ENCODE measurements around the gene CHRNB2.
A peak's percentile ranks its signal among the peaks of the same experiment; 100 is the strongest.

CHRNB2 gene

DNA sequence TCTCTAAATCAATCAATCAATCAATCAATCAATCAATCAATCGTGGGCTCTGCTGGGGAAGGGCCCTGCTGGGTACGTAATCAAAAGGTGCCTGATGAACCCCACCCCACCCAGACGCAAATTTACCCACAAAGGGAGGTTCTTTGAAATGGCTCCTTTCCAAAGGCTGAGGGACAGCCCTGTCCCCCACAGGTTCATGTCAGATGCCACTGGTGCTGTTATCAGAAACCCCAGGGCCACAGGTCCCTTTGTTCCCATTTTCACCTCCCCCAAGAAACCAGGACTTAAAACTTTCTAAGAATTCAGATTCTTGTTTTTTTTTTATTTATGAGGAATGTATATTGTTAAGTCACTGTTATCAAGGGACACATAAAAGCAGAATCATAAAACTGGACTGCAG lies 14.2 kb downstream of the CHRNB2 start:
- no peak for DNase-seq

DNA sequence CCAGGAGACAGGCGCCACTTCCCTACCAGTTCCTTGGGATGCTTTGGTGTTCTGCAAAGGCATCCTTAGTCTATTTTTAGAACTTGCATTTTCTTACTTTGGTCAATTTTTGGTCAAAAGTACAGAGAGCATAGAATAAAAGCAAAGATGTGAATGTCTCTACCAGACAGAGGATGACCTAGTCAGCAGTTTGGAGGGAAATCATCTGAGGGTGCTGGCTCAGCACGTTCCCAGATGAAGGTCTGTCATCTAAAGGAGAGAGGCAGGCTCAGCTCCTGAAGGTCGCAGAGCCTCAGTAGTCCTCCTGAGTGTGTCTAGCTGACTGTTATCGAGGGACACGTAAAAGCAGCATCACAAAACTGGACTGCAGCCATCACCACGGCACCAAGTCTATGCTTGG lies 15.3 kb downstream of the CHRNB2 start:
- no peak for DNase-seq

DNA sequence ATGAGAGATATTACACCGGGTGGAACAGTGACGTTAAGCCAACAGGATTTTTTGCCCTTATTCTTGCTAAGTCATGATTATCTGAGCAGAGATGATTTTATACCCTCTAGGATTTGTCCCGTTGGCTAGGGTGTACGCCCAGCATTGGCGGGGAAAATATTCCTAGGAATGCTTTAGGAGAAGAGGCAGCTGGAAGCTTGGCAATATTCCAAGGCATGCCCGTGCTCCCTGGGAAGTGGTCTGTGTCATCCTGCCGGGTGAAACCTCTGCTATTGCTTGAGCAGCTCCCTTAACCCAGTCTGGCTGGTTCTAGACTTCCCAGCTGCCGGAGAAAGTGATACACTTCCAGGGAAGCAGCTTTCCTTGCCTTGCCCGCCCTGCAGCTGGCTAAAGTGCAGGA lies 16.2 kb downstream of the CHRNB2 start:
- peak; percentile 8 for DNase-seq

DNA sequence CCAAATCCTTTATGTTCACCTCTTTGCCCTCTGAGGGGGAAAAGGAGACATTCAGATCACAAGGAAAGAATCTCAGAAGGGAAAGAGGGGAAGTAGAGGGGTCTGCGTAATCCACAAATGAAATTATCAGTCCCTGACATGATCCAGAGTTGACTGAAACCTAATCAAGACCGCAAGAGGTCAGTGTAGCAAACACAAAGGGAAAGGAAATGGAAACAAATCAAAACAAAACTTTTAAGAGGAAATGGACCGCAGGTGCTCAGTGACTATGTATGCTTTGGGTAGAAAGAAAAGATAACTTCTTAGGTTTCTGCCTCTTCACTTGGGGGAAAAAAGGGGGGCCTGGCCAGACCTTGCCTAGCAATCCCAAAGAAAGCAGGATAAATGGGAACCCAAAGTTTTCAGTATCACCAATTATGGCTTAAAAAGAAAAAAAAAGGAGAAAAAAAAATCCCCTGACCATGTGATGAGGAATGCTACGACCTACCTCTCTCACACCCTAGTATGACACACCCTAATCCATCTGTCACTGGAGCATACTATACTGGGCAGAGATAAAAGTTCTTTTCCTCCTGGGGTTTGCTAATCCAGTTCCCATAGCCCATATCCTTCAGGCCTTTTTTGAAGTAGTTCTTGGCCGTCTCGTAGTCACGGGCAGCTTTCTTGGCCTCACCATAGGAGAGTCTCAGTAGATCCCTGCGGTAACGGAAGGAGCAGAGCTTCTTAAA lies 16.9 kb downstream of the CHRNB2 start:
- no peak for DNase-seq

DNA sequence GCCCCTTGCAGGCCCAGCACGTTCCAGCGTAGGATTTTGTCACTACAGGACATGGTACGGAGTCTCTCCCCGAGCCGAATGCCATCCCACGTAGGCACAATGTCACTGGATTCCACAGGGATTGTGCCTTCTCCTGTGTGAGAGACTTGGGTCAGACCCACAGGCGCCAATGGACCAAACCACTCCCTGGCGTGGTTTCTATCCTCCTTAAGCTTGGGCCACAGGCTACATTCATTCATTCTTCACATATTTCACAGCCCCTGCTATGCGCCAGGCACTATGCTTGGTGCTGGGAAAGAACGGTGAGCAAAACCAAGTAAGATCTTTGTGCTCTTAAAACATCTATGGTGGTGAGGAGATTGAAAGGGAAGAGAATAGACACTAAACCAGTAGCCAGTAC lies 18.7 kb downstream of the CHRNB2 start:
- DNase-seq: no peak

DNA sequence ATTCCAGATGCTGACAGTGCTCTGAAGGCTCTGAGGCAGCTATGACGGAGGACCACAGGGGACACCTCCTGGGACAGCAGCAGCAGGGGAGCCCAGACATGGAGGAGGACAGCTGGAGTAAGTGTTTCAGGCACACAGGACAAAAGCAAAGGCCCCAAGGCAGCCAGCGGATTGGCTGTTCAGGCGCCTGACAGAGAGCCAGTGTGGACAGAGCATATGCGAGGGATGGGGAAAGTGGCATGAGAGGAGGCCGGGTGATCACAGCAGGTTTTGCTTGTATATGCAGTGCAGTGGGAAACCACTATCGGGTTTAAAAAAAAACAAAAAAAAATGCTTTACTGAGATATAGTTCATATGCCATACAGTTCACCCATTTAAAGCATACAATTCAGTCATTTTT lies 19.1 kb downstream of the CHRNB2 start:
- DNase-seq: no peak

DNA sequence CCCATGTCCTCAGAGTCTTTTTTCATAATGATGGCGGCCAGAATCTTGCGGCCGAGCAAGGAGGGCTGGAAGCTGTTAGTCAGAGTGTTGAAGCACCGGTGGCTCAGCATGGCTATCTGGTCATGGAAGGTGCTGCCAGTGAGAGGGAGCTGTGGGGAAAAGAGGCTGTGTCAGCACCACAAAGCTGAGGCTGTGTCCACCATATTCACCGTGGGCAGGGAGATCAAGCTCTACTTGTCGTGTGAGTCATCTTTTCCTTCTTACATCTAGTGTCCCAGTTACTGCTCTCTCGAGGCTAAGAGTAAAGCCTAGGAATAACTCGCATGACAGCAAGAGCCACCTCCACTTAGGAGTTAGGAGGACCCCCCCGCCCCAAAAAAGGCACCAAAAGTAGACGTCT lies 22.2 kb downstream of the CHRNB2 start:
- no peak for DNase-seq

DNA sequence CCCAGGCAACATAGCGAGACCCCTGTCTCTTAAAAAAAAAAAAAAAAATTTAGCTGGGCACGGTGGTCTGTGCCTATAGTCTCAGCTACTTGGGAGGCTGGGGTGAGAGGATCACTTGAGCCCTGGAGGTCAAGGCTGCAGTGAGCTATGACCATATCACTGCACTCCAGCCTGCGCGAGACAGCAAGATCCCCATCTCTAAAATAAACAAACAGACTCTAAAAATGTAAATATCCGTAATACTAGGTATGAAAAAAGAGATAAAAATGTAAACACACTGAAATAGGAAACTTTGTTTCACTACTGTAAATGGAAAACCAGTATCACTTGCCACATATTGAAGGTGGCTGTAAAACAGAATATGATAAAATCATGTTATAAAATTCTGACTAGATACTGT lies 23.2 kb downstream of the CHRNB2 start:
- DNase-seq: no peak

DNA sequence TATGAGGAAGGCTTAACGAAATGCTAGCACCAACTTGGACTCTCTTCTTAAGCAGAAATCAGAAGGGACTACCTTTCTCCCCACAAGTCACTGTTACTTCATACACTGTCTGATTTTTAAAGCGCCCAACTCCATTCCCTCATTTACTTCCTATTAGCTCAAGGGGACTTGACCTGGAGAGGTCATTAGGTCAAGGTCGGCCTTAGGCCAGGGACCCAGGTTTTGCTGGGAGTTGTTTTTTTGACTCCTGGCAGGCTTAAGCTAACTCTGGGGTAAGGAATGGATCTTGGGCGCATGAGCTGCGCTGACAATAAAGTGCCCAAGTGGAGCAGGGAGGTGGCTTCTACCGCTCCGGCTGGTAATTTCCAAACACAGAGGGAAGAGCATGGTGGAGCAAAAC lies 23.6 kb downstream of the CHRNB2 start:
- DNase-seq: no peak

DNA sequence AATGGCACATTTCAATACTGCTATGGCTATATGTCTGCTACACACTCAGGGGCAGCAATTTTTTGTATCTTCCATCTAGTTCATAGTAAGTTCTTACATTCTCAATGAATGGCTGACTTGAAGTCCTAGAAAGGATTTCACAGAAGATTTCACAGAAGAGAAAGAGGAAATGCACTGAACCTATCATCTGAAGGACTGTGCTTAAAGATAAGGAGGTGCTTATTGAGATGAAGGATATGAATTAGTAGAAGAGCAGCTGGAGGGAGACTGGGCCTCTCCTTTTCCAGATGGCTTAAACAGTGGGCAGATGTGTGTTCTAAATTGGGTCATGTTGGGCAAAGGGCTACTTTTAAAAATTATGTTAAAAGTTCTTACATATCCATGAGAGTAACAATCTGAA lies 25.8 kb downstream of the CHRNB2 start:
- no peak for DNase-seq

DNA sequence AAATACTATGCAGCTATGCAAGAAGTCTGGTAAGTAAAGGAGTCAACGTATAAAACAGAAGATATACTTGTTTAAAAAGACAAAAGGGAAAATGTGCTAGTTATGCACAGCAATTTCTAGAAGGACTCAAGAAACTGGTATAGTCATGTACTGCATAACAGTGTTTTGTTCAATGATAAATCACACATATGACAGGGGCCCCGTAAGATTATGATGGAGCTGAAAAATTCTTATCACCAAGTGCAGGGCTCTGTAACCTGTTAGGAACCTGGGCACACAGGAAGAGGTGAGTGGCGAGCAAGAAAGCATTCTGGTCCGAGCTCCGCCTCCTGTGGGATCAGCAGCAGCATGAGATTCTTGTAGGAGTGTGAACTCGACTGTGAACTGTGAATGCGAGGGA lies 27.2 kb downstream of the CHRNB2 start:
- DNase-seq: no peak

DNA sequence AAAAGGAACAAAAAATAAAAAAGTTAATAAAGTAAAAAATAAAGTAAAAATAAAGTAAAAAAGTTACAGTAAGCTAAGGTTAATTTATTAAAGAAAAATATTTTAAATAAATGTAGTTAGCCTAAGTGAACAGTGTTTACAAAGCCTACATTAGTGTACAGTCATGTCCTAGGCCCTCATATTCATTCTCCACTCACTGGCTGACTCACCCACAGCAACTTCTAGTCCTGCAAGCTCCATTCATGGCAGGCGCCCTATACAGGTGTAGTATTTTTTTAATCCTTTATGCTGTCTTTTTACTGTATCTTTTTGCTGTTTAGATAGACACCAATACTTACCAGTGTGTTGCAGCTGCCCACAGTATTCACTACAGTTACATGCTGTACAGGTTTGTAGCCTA lies 28.0 kb downstream of the CHRNB2 start:
- DNase-seq: no peak

DNA sequence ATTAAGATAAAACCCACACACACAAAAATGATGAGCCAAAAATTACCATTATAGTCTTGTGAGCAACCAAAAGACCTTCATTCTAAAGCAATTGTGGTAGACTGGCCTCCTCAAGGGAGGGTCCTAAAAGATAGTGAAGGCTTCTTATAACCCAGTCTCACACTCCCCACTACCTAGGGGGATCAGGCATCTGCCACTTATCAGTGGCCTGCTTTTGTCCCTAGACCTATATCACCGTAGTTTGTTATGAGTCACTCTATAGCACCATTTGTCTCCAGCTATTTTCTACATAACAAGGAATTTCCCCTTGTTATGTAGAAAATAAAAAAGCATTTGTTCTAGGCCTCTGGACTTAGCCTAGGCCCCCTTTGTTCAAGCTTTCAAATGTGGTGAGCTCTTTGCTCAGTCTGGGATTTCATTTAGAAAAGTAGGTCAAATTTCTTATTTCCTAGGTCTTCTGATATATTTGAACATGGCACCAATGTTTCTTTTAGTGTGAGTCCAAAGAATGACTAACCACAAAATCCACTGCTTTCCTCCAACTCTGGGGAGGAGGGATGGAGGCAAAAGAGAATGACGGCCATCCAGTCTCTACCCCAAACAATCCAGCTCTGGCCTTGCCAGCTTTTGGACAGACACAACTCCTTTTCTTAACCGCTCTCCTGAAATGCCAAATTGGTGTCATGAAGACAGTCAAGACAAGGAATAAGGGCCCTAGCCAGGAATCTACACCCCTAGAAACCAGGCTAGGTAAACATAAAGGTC lies 31.5 kb downstream of the CHRNB2 start:
- no peak for DNase-seq

DNA sequence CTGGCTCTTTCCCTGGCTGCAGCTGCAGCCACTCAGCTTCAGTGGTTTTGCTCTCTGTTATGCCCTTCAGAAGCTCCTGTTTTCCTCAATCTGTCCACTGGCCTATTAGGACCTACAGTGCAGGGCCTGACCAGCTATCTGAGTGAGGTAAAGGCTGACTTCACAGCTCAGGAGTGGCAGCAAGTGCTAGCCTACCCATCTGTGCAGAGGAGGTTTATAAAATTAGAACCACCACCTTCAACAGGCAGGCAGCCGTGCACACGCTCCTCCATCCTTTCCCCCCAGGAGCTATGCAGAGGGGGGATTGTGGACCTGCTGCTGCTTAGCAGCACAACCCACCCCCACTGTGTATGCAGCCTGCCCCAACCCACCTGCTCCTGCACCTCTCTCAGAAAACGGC lies 32.1 kb downstream of the CHRNB2 start:
- no peak for DNase-seq

DNA sequence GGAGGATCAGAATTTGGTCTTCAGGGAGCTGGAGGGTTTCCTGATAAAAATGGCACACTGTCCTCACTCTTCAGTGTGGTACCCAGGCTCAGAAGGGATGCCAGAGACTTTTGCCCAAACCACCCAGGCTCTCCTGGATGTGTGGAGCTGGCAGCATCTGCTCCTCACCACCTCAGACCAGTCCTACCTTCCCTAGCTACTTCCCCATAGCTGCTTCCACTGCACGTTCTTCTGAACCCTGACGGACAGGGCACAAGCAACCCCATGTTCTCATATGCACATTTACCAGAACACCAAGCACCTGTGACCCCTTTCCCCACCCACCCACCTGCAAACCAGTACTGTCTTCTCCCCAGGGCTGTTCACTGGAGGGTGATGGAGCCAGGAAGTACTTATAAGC lies 35.7 kb downstream of the CHRNB2 start:
- DNase-seq: no peak

DNA sequence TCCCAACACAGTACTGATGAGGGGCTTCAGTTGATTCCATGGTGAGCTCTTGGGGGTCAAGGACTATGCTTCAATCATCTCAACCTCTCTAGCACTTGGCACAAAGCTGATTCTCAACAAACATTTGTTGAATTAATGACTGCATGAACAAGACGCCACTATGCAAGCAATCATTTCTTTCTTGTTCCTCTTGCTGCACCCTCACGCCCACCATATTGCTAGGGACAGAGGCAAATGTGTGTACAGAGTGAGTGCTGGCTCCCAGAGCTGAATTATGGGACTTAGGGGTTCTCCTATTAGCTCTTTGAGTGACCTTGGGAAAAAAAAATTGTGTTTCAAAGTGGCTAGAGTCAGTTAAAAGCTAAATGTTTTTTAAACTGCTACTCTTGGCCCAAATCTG lies 38.0 kb downstream of the CHRNB2 start:
- DNase-seq: no peak

DNA sequence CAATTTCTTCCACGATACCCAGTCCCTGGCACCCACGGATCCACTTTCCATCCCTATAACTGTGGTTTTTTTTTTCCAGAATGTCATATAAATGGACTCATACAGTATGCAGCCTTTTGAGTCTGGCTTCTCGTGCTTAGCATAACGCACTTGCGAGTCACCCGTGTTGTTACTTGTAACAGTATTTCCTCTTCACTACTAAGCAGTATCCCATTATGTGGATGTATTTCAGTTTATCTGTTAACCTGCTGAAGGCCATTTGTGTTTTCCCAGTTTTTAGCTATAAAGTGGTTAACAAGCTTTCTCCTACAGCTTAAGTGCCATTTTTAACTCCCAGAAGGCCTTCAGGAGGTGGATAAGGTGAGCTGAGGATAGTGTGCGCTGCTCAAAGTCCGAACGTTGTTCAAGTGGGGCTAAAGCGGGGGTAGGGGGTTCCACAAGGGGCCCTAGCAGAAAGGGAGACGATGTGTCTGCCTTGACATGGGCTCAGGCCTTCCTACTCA lies 39.6 kb downstream of the CHRNB2 start:
- no peak for DNase-seq

DNA sequence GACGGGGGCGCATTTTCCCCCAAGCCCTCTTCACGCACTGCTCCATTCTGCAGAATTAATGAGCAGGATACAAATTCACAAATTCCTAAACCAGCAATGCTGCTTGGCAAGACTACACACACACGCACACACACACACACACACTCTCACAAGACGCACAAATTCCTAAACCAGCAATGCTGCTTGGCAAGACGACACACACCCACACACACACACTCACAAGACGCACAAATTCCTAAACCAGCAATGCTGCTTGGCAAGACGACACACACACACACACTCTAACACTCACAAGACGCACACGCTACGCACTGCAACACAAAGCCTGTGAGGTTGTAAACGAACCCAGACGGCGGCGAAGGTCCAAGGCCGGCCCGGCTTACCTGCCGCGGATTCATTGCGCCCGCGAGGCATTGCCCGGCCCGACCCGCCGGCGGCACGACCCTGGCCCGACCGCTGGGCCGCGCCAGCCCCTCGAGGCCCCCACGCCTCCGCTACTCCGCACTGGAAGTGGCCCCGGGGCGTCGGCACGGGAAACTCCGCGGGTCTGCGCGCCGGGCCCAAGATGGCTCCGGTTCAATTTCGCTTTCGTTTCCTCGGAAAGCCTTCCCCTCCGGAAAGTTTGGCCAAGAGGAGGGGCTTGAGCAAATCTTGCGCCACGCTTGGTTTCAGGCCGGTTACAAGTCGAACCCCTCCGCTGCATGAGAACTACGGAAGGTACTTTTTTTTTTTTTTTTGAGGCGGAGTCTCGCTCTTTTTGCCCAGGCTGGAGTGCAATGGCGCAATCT lies 40.2 kb downstream of the CHRNB2 start, which contains the start of gene ADAR:
Gene ADAR, minus strand, starts transcription at position 578 of the 788 bp plus-strand sequence. Its CDS starts 180 bp downstream, at position 398.
- DNase-seq: peak; percentile 84

DNA sequence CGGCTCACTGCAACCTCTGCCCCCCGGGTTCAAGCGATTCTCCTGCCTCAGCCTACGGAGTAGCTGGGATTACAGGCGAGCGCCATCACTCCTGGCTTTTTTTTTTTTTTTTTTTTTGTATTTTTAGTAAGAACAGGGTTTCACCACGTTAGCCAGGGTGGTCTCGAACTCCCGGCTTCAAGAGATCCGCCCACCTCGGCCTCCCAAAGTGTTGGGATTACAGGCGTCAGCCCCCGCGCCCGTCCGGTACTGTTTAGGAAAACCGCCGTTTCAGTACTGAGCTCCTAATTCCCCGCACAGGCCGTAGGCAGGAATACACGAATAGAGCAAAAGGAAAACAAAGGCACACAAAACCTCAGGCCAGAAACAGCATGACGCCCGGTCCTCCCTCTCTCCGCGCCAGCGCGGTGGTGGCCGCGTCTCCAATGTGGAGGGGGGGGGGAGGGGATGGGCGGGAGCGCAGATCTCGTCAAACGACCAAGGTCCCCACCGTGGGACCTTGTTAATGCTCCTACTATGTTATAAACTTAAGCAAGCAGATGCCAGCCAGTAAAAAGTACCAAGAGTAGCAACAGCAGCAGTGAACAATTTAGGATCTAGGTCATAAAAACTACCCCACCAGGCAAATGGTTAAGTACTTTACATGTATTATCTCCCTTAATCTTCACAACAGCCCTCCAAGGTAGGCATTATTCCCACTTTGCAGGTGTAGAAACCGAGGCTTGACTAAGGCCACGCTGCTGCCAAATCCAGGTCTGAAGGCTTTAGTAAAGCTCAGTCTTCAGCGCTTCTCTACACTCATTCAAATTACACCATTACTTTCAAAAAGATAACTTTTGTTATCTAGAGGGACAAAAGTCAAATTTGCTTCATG lies 41.1 kb downstream of the CHRNB2 start:
- peak; percentile 60 for DNase-seq

DNA sequence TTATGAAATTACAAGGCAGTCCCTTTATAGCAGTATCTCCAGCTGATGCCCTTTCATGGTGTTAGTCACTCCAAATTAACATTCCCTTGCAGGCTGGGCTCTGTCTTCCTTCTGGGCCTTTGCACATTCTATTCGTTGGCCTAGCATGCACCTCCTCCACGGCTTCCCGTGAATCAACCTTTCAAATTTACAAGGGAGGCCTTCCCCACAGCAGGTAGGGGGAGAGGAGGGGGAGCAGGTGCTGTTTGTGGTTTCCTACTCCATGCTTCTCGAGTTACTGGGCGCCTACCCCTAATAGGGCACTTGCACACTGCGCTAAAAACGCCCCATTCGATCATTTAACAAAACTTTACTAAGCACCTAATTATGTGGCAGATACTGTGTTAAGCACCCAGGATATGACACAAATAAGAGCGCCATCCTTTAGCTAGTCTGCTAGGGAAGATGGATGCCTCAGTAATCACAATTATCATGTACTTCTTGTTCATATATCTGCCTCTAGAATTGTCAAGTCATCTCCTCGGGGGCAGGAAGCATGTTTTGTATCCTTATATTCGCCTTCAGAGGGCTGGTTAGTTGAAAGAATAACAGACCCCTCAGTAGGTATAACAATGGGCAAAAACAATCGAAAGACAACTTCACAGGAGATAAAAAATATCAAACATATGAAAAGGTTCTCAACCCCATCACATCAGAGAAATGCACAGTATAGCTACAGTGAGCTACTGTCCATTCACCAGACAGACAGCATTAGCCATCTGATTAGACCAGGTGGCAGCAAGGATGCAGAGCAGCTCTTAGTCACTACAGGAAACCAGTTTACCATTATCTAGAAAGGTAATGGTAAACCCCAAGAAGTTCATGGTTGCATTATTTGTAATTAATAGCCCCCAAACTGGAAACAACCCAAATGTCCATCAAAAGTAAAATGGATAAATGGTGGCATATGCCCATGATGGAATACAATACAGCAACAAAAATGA lies 42.1 kb downstream of the CHRNB2 start:
- DNase-seq: no peak

DNA sequence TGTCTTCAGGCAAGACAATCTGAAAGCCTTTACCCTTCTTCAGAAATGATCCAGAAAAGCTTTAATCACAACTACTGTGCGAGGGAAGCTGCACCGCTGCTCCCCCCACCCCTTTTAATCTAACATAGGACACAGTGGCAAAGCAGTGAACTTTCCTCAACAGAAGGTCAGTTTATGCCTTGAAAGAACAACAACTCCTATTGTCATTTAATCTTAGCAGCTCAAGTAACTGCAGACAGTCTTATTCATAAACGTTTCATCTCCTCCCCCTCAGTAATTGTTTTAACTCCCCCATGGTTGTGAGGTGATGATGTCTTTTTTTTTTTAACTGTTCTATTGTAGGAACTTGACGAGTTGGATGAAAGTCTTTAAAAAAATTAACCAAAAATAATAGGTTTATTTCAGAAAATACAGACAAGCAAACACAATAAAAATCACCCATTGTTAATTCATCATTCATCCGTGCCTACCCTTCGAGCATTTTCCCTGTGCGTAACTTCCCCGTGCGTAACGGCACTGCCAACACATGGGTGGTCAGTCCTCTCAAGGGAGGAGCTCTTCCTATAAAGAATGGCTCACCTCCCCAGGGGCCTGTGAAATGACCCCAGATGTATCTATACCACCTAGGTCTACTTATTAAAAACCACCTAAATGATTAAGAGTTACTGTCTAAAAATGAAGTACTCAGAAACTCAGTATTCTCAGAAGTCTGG lies 43.7 kb downstream of the CHRNB2 start:
- DNase-seq: no peak

Measured in NCI-H1105 (cell line).